HEK293 (cell line): ENCODE results near the gene CBX7.

Experiments used
- BCL11A ChIP-seq: fragments of 450-650 bp; formaldehyde crosslinking; IDR thresholded peaks from 2 replicates; pipeline ENCODE4 v1.5.1; 2016; ENCODE audit warnings: low read depth, missing biosample characterization, missing genetic modification characterization
- CTCF ChIP-seq: fragments of 450-650 bp; formaldehyde crosslinking; IDR thresholded peaks from 2 replicates; pipeline ENCODE4 v1.5.1; 2016; ENCODE audit warnings: missing biosample characterization, missing genetic modification characterization
- PRDM1 ChIP-seq: fragments of 450-650 bp; formaldehyde crosslinking; IDR thresholded peaks from 2 replicates; pipeline ENCODE4; 2016; ENCODE audit warnings: missing biosample characterization, missing genetic modification characterization
- PRDM6 ChIP-seq: fragments of 450-650 bp; formaldehyde crosslinking; IDR thresholded peaks from 2 replicates; pipeline ENCODE4 v1.5.1; 2017; ENCODE audit warnings: missing biosample characterization, missing genetic modification characterization
- SALL2 ChIP-seq: fragments of 450-650 bp; formaldehyde crosslinking; IDR thresholded peaks from 2 replicates; pipeline ENCODE4 v1.5.0; 2017; ENCODE audit warnings: missing biosample characterization, mild to moderate bottlenecking, missing genetic modification characterization, borderline replicate concordance
- SETDB1 ChIP-seq: IDR thresholded peaks from one replicate; pipeline ENCODE4 v1.6.1; 2017; ENCODE audit warnings: mild to moderate bottlenecking, low read length, moderate library complexity, mixed read lengths; ENCODE audit not compliant: insufficient read length
- SP2 ChIP-seq: fragments of 450-650 bp; formaldehyde crosslinking; IDR thresholded peaks from 2 replicates; pipeline ENCODE4 v1.5.1; 2016; ENCODE audit warnings: missing biosample characterization, missing genetic modification characterization
- ZNF174 ChIP-seq: fragments of 450-650 bp; formaldehyde crosslinking; IDR thresholded peaks from 2 replicates; pipeline ENCODE4 v1.5.0; 2017; ENCODE audit warnings: missing biosample characterization, mild to moderate bottlenecking, missing genetic modification characterization
- ZNF184 ChIP-seq: fragments of 450-650 bp; IDR thresholded peaks from 2 replicates; pipeline ENCODE4 v1.5.1; 2018; ENCODE audit warnings: missing biosample characterization, mild to moderate bottlenecking, missing genetic modification characterization
- ZNF24 ChIP-seq: fragments of 450-650 bp; formaldehyde crosslinking; IDR thresholded peaks from 2 replicates; pipeline ENCODE4 v1.5.1; 2016; ENCODE audit warnings: missing biosample characterization, missing genetic modification characterization
- ZNF248 ChIP-seq: fragments of 450-650 bp; formaldehyde crosslinking; IDR thresholded peaks from 2 replicates; pipeline ENCODE4 v1.5.1; 2017; ENCODE audit warnings: missing biosample characterization, missing genetic modification characterization
- ZNF785 ChIP-seq: fragments of 450-650 bp; formaldehyde crosslinking; IDR thresholded peaks from 2 replicates; pipeline ENCODE4 v1.5.1; 2016; ENCODE audit warnings: missing biosample characterization, missing genetic modification characterization

GRCh38 chr22:39081598-39081997 is 70.9 kb downstream of the CBX7 start:
- TF ChIP-seq ZNF785 (tag by site-specific recombination): no peak
- TF ChIP-seq CTCF: no peak
- no peak for TF ChIP-seq PRDM1 (tag by site-specific recombination)
- TF ChIP-seq SALL2 (tag by site-specific recombination): no peak
- TF ChIP-seq ZNF174 (tag by site-specific recombination): no peak
- no peak for TF ChIP-seq ZNF24 (tag by site-specific recombination)
- TF ChIP-seq PRDM6 (tag by site-specific recombination): no peak
- no peak for TF ChIP-seq SP2 (tag by site-specific recombination)
- TF ChIP-seq SETDB1: no peak
- TF ChIP-seq ZNF184: no peak
- TF ChIP-seq ZNF248 (tag by site-specific recombination): no peak
- TF ChIP-seq BCL11A (tag by site-specific recombination): no peak
